Astrocyte (in vitro differentiated cells and primary cell): ENCODE measurements around the gene IQCK. TPM values are rescaled to one million over a fixed set of nuclear protein-coding genes. Genes with fewer than 3 reads are reported as not detected.

ENCODE experiments used
- DNase-seq: peaks from one replicate; pipeline ENCODE4 v3.0.0-alpha.2; 2010; ENCODE audit warnings: low read depth
- FAIRE-seq: peaks from 2 replicates; lab custom pipeline; 2011; peaks lifted over from hg19 to GRCh38; lab: Jason Lieb, UNC
- H2AFZ ChIP-seq: 2 replicates; pipeline ENCODE4 v1.6.0; 2012; ENCODE audit warnings: low read depth, low read length, inconsistent platforms
- H3K27ac ChIP-seq: 2 replicates; pipeline ENCODE4 v1.5.1; 2011; ENCODE audit warnings: low read depth, low read length, inconsistent platforms
- H3K27me3 ChIP-seq: 2 replicates; pipeline ENCODE4 v1.6.0; 2011; ENCODE audit warnings: low read length, inconsistent platforms; ENCODE audit not compliant: insufficient read depth
- H3K36me3 ChIP-seq: 2 replicates; pipeline ENCODE4 v1.5.1; 2011; ENCODE audit warnings: low read length, inconsistent platforms; ENCODE audit not compliant: insufficient read depth
- H3K4me1 ChIP-seq: 2 replicates; pipeline ENCODE4 v1.5.1; 2011; ENCODE audit warnings: low read length, inconsistent platforms; ENCODE audit not compliant: insufficient read depth
- H3K4me2 ChIP-seq: 2 replicates; pipeline ENCODE4 v1.6.0; 2012; ENCODE audit warnings: low read length, inconsistent platforms
- H3K4me3 ChIP-seq: 2 replicates; pipeline ENCODE4 v1.5.1; 2011; ENCODE audit warnings: low read depth, mild to moderate bottlenecking, low read length, inconsistent platforms; ENCODE audit not compliant: insufficient read depth
- H3K79me2 ChIP-seq: 2 replicates; pipeline ENCODE4 v1.6.0; 2012; ENCODE audit warnings: mild to moderate bottlenecking, low read length, inconsistent platforms; ENCODE audit not compliant: insufficient read depth
- H3K9ac ChIP-seq: 2 replicates; pipeline ENCODE4 v1.6.0; 2012; ENCODE audit warnings: mild to moderate bottlenecking, low read length, inconsistent platforms
- H3K9me3 ChIP-seq: 2 replicates; pipeline ENCODE4 v1.5.1; 2012; ENCODE audit warnings: low read depth, mild to moderate bottlenecking, low read length, inconsistent platforms; ENCODE audit not compliant: insufficient read depth
- H4K20me1 ChIP-seq: 2 replicates; pipeline ENCODE4 v1.6.0; 2012; ENCODE audit warnings: low read length, inconsistent platforms; ENCODE audit not compliant: insufficient read depth
- H3K27ac Mint-ChIP-seq: one replicate; pipeline ENCODE4 v1.8.0; 2021; ENCODE audit warnings: mild to moderate bottlenecking, mixed read lengths; ENCODE audit not compliant: unreplicated experiment
- H3K27me3 Mint-ChIP-seq: one replicate; pipeline ENCODE4 v1.8.0; 2021; ENCODE audit warnings: low read depth, mixed read lengths; ENCODE audit not compliant: unreplicated experiment
- H3K36me3 Mint-ChIP-seq: one replicate; pipeline ENCODE4 v1.8.0; 2021; ENCODE audit warnings: low read depth, mixed read lengths; ENCODE audit not compliant: unreplicated experiment
- H3K4me1 Mint-ChIP-seq: one replicate; pipeline ENCODE4 v1.8.0; 2021; ENCODE audit warnings: low read depth, mixed read lengths; ENCODE audit not compliant: unreplicated experiment
- H3K4me3 Mint-ChIP-seq: one replicate; pipeline ENCODE4 v1.8.0; 2021; ENCODE audit warnings: mild to moderate bottlenecking, moderate library complexity, mixed read lengths; ENCODE audit not compliant: unreplicated experiment
- H3K9me3 Mint-ChIP-seq: one replicate; pipeline ENCODE4 v1.8.0; 2021; ENCODE audit warnings: mild to moderate bottlenecking, mixed read lengths; ENCODE audit not compliant: unreplicated experiment
- EZH2 ChIP-seq: IDR thresholded peaks from 2 replicates; pipeline ENCODE4 v1.6.1; 2012; ENCODE audit warnings: mild to moderate bottlenecking, low read length, inconsistent platforms; ENCODE audit not compliant: insufficient read depth
- total RNA-seq: library from RNA; stranded (reverse); gene quantifications from 2 replicates; pipeline ENCODE4 v1.2.1, GENCODE V29; 2021
- TF ChIP-seq, protein P1 (sequence below): IDR thresholded peaks from 2 replicates; pipeline ENCODE4 v1.5.1; 2011; ENCODE audit warnings: low read depth, mild to moderate bottlenecking, inconsistent platforms, low read length, moderate library complexity; ENCODE audit not compliant: insufficient read depth

The IQCK gene
- total RNA-seq, 1 donor from 2014 or later, result 5.9 TPM

GRCh38 chr16:19694989-19695388 is 23.1 kb upstream of the IQCK start:
- no peak overlapping the region for H2AFZ ChIP-seq
- FAIRE-seq (no peak), DNase-seq (no peak)
- H4K20me1 ChIP-seq, result peaks cover 17% of the 10 kb centered on the region
- no peaks in the 10 kb centered on the region for H3K27me3 ChIP-seq
- peaks cover 34% of the 10 kb centered on the region for H3K4me1 ChIP-seq
- no peak overlapping the region for H3K4me3 ChIP-seq
- H3K9me3 ChIP-seq, result no peaks in the 10 kb centered on the region
- H3K79me2 ChIP-seq, result peaks cover 7% of the 10 kb centered on the region
- Mint-ChIP-seq H3K9me3 (no peaks in the 10 kb centered on the region), H3K4me1 (peaks cover 15% of the 10 kb centered on the region), H3K36me3 (peaks cover 16% of the 10 kb centered on the region), H3K4me3 (no peak overlapping the region), H3K27ac (no peak overlapping the region), H3K27me3 (no peaks in the 10 kb centered on the region)
- H3K36me3 ChIP-seq, result peaks cover 11% of the 10 kb centered on the region
- no peak overlapping the region for H3K9ac ChIP-seq
- TF ChIP-seq, protein P1, sequence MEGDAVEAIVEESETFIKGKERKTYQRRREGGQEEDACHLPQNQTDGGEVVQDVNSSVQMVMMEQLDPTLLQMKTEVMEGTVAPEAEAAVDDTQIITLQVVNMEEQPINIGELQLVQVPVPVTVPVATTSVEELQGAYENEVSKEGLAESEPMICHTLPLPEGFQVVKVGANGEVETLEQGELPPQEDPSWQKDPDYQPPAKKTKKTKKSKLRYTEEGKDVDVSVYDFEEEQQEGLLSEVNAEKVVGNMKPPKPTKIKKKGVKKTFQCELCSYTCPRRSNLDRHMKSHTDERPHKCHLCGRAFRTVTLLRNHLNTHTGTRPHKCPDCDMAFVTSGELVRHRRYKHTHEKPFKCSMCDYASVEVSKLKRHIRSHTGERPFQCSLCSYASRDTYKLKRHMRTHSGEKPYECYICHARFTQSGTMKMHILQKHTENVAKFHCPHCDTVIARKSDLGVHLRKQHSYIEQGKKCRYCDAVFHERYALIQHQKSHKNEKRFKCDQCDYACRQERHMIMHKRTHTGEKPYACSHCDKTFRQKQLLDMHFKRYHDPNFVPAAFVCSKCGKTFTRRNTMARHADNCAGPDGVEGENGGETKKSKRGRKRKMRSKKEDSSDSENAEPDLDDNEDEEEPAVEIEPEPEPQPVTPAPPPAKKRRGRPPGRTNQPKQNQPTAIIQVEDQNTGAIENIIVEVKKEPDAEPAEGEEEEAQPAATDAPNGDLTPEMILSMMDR, result no peak
- no peak for TF ChIP-seq EZH2
- H3K4me2 ChIP-seq, result no peak overlapping the region
- H3K27ac ChIP-seq, result no peak overlapping the region

- peak overlapping the region; percentile 61 for H3K27ac ChIP-seq
- no peak overlapping the region for H3K4me3 ChIP-seq
- H3K9me3 Mint-ChIP-seq, result no peaks in the 10 kb centered on the region
- H3K9me3 ChIP-seq, result no peaks in the 10 kb centered on the region
- no peak for TF ChIP-seq EZH2
- TF ChIP-seq, protein P1, result no peak
- DNase-seq (peak; percentile 89), FAIRE-seq (no peak)
- H3K4me1 ChIP-seq, result peaks cover 42% of the 10 kb centered on the region
- H3K79me2 ChIP-seq, result peaks cover 7% of the 10 kb centered on the region
- peak overlapping the region; percentile 40 for H3K4me3 Mint-ChIP-seq
- H3K36me3 ChIP-seq, result peaks cover 9% of the 10 kb centered on the region
- H3K36me3 Mint-ChIP-seq, result peaks cover 16% of the 10 kb centered on the region
- peak overlapping the region; percentile 66 for H3K9ac ChIP-seq
- H2AFZ ChIP-seq, result no peak overlapping the region
- H4K20me1 ChIP-seq, result peaks cover 15% of the 10 kb centered on the region
- peak overlapping the region; percentile 43 for H3K4me2 ChIP-seq
- peaks cover 28% of the 10 kb centered on the region for H3K4me1 Mint-ChIP-seq
- H3K27me3 Mint-ChIP-seq, result no peaks in the 10 kb centered on the region
- no peaks in the 10 kb centered on the region for H3K27me3 ChIP-seq
- peak overlapping the region; percentile 59 for H3K27ac Mint-ChIP-seq
Measured at GRCh38 chr16:19696328-19696727, 21.7 kb upstream of the IQCK start.

GRCh38 chr16:19696961-19697360 is 21.1 kb upstream of the IQCK start:
- Mint-ChIP-seq H3K4me3 (no peak overlapping the region), H3K36me3 (peaks cover 14% of the 10 kb centered on the region), H3K4me1 (peaks cover 28% of the 10 kb centered on the region), H3K9me3 (no peaks in the 10 kb centered on the region), H3K27me3 (no peaks in the 10 kb centered on the region), H3K27ac (peak overlapping the region; percentile 59)
- no peaks in the 10 kb centered on the region for H3K9me3 ChIP-seq
- H3K27ac ChIP-seq, result peak overlapping the region; percentile 61
- peak overlapping the region; percentile 66 for H3K9ac ChIP-seq
- H3K4me1 ChIP-seq, result peaks cover 39% of the 10 kb centered on the region
- H3K4me3 ChIP-seq, result no peak overlapping the region
- H2AFZ ChIP-seq, result no peak overlapping the region
- H3K27me3 ChIP-seq, result no peaks in the 10 kb centered on the region
- peaks cover 7% of the 10 kb centered on the region for H3K79me2 ChIP-seq
- peaks cover 15% of the 10 kb centered on the region for H4K20me1 ChIP-seq
- peak overlapping the region; percentile 43 for H3K4me2 ChIP-seq
- no peak for DNase-seq
- no peak for FAIRE-seq
- TF ChIP-seq EZH2, result no peak
- TF ChIP-seq, protein P1, result no peak
- peaks cover 7% of the 10 kb centered on the region for H3K36me3 ChIP-seq
